ENCODE results near the gene CD55.

CD55 gene

GRCh38 chr1:207329469-207329868 lies 8.0 kb downstream of the CD55 start:
- DNase-seq (ENCODE audit: low read depth in 2 of 2) = no peak

GRCh38 chr1:207330011-207330710 lies 8.7 kb downstream of the CD55 start:
- no peak for DNase-seq (ENCODE audit: low read depth in 2 of 2)

GRCh38 chr1:207331354-207332313 lies 10.2 kb downstream of the CD55 start:
- DNase-seq (ENCODE audit: low read depth in 2 of 2) = no peak

GRCh38 chr1:207333009-207333600 lies 11.6 kb downstream of the CD55 start:
- no peak for DNase-seq (ENCODE audit: low read depth in 2 of 2)

- DNase-seq (ENCODE audit: low read depth in 2 of 2) = no peak
These were observed 12.1 kb downstream of the CD55 start for GRCh38 chr1:207333620-207334019.

- no peak for DNase-seq (ENCODE audit: low read depth in 2 of 2)
These were observed 12.9 kb downstream of the CD55 start for GRCh38 chr1:207334337-207334736.

- no peak for DNase-seq (ENCODE audit: low read depth in 2 of 2)
These were observed 13.7 kb downstream of the CD55 start for GRCh38 chr1:207335138-207335537.

- DNase-seq (ENCODE audit: low read depth in 2 of 2) = no peak
These were observed 14.4 kb downstream of the CD55 start for GRCh38 chr1:207335695-207336363.

GRCh38 chr1:207336559-207337467 lies 15.3 kb downstream of the CD55 start:
- DNase-seq (ENCODE audit: low read depth in 2 of 2) = no peak

GRCh38 chr1:207342332-207342731 lies 20.9 kb downstream of the CD55 start:
- no peak for DNase-seq (ENCODE audit: low read depth in 2 of 2)

- no peak for DNase-seq (ENCODE audit: low read depth in 2 of 2)
These were observed 22.2 kb downstream of the CD55 start for GRCh38 chr1:207343675-207344074.

GRCh38 chr1:207344221-207344620 lies 22.7 kb downstream of the CD55 start:
- DNase-seq (ENCODE audit: low read depth in 2 of 2) = no peak

GRCh38 chr1:207345644-207346477 lies 24.4 kb downstream of the CD55 start:
- DNase-seq (ENCODE audit: low read depth in 2 of 2) = no peak

- DNase-seq (ENCODE audit: low read depth in 2 of 2) = no peak
These were observed 25.0 kb downstream of the CD55 start for GRCh38 chr1:207346513-207346912.

GRCh38 chr1:207349979-207350378 lies 28.5 kb downstream of the CD55 start:
- DNase-seq (ENCODE audit: low read depth in 2 of 2) = no peak

- DNase-seq (ENCODE audit: low read depth in 2 of 2) = no peak
These were observed 31.1 kb downstream of the CD55 start for GRCh38 chr1:207352554-207352953.

- no peak for DNase-seq (ENCODE audit: low read depth in 2 of 2)
These were observed 33.6 kb downstream of the CD55 start for GRCh38 chr1:207355060-207355459.

- DNase-seq (ENCODE audit: low read depth in 2 of 2) = no peak
These were observed 34.2 kb downstream of the CD55 start for GRCh38 chr1:207355513-207356295.

- no peak for DNase-seq (ENCODE audit: low read depth in 2 of 2)
These were observed 39.6 kb downstream of the CD55 start for GRCh38 chr1:207361029-207361428.
